ENCODE measurements around the gene FHAD1.

The FHAD1 gene

GRCh38 chr1:15345705-15346345 lies 98.8 kb downstream of the FHAD1 start:
- no peaks in the 10 kb centered on the region for H3K36me3 ChIP-seq (replicated peaks)
- in situ Hi-C loops (cut with HindIII; ENCODE audit: low pct_ligation_motif_present, low sequenced_read_pairs), result no loop called here
- no peak for DNase-seq
- TF ChIP-seq, protein P1, sequence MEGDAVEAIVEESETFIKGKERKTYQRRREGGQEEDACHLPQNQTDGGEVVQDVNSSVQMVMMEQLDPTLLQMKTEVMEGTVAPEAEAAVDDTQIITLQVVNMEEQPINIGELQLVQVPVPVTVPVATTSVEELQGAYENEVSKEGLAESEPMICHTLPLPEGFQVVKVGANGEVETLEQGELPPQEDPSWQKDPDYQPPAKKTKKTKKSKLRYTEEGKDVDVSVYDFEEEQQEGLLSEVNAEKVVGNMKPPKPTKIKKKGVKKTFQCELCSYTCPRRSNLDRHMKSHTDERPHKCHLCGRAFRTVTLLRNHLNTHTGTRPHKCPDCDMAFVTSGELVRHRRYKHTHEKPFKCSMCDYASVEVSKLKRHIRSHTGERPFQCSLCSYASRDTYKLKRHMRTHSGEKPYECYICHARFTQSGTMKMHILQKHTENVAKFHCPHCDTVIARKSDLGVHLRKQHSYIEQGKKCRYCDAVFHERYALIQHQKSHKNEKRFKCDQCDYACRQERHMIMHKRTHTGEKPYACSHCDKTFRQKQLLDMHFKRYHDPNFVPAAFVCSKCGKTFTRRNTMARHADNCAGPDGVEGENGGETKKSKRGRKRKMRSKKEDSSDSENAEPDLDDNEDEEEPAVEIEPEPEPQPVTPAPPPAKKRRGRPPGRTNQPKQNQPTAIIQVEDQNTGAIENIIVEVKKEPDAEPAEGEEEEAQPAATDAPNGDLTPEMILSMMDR (IDR thresholded peaks at IDR 0.05; ENCODE audit: low read depth, low read length, missing control alignments), result no peak
- H3K27me3 ChIP-seq (replicated peaks), result no peaks in the 10 kb centered on the region
- H3K27ac ChIP-seq, result no peak overlapping the region
- no peak overlapping the region for H3K4me3 ChIP-seq (ENCODE audit: low read depth, low read length)

- in situ Hi-C loops (cut with HindIII; ENCODE audit: low pct_ligation_motif_present, low sequenced_read_pairs), result no loop called here
- TF ChIP-seq, protein P1 (IDR thresholded peaks at IDR 0.05; ENCODE audit: low read depth, low read length, missing control alignments), result no peak
- DNase-seq, result no peak
- no peak overlapping the region for H3K4me3 ChIP-seq (ENCODE audit: low read depth, low read length)
- no peaks in the 10 kb centered on the region for H3K27me3 ChIP-seq (replicated peaks)
- H3K27ac ChIP-seq, result no peak overlapping the region
- no peaks in the 10 kb centered on the region for H3K36me3 ChIP-seq (replicated peaks)
Measured at GRCh38 chr1:15346346-15347030, 99.5 kb downstream of the FHAD1 start.

DNA sequence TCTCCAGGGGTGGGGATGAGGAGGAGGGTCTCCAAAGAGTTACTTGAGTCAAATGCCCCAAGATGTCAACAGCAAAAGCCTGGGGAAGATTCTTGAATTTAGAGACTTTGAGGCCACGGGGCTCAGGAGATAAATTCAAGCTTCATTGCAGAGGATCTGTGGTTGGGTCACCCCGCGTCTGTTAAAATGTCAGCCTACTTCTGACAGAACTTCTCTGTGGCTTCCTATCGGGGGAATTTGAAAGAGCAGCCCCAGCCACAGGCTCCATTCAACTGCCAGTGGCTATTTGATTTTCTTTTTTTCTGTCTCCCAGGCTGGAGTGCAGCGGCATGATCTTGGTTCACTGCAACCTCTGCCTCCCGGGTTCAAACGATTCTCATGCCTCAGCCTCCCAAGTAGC lies 100.2 kb downstream of the FHAD1 start:
- Histone ChIP-seq H3K27ac (no peak overlapping the region), H3K36me3 (replicated peaks) (no peaks in the 10 kb centered on the region), H3K4me3 (ENCODE audit: low read depth, low read length) (no peak overlapping the region), H3K27me3 (replicated peaks) (no peaks in the 10 kb centered on the region)
- TF ChIP-seq, protein P1 (IDR thresholded peaks at IDR 0.05; ENCODE audit: low read depth, low read length, missing control alignments), result no peak
- in situ Hi-C loops (cut with HindIII; ENCODE audit: low pct_ligation_motif_present, low sequenced_read_pairs), result no loop called here
- no peak for DNase-seq

GRCh38 chr1:15348648-15349047 lies 101.6 kb downstream of the FHAD1 start:
- Histone ChIP-seq H3K27ac (no peak overlapping the region), H3K36me3 (replicated peaks) (no peaks in the 10 kb centered on the region), H3K4me3 (ENCODE audit: low read depth, low read length) (no peak overlapping the region), H3K27me3 (replicated peaks) (no peaks in the 10 kb centered on the region)
- in situ Hi-C loops (cut with HindIII; ENCODE audit: low pct_ligation_motif_present, low sequenced_read_pairs), result no loop called here
- TF ChIP-seq, protein P1 (IDR thresholded peaks at IDR 0.05; ENCODE audit: low read depth, low read length, missing control alignments), result no peak
- no peak for DNase-seq

DNA sequence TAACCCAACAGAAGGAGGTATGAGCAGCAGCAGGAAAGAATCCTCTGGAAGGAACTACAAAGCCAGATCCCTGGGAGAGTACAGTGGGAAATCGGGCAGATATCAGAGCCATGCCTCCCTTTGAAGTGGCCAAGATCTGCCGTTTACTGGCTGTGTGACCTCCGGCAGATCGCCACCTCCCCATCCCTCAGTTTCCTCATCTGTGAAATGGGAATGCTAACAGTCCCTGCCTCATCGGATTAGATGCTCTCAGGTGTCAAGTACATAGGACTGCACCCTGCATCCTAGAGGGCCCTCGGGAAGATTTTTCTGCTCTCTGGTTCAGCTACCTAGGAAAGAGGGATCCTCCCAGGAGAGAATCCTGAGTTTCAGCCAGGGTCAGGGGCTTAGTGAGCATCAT lies 102.1 kb downstream of the FHAD1 start:
- no peak for DNase-seq
- Histone ChIP-seq H3K27me3 (replicated peaks) (no peaks in the 10 kb centered on the region), H3K27ac (no peak overlapping the region), H3K4me3 (ENCODE audit: low read depth, low read length) (no peak overlapping the region), H3K36me3 (replicated peaks) (no peaks in the 10 kb centered on the region)
- in situ Hi-C loops (cut with HindIII; ENCODE audit: low pct_ligation_motif_present, low sequenced_read_pairs), result no loop called here
- TF ChIP-seq, protein P1 (IDR thresholded peaks at IDR 0.05; ENCODE audit: low read depth, low read length, missing control alignments), result no peak
